LHCN-M2 (cell line): ENCODE measurements around the gene DCT. TPM values are rescaled to one million over a fixed set of nuclear protein-coding genes. Genes with fewer than 3 reads are reported as not detected.

ENCODE experiments used
- DNase-seq: peaks from one replicate; pipeline ENCODE4 v3.0.0-alpha.2; 2012; ENCODE audit warnings: low read depth
- total RNA-seq: library from RNA; depleted of rRNA; stranded (reverse); fragments of >200 nt; gene quantifications from 2 replicates; pipeline ENCODE4 v1.2.3, GENCODE V29; 2014

Gene DCT
- total RNA-seq, 1 experiment from 2014 or later, result 0.06 TPM

DNA sequence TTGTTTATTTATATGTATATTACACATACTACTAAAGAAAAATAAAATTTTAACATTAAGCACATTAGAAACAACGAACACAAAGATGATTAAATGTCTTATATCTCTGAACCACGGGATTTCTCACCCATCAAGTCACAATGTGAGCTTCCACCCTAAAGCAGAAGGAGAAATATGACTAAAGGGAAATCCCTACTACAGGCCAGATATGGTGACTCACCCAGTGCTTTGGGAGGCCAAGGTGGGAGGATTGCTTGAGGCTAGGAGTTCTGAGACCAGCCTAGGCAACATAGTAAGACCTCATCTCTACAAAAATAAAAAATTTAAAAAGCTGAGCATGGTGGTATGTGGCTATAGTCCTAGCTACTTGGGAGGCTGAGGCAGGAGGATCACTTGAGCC, 24.6 kb downstream of the DCT start:
- DNase-seq, result no peak

DNA sequence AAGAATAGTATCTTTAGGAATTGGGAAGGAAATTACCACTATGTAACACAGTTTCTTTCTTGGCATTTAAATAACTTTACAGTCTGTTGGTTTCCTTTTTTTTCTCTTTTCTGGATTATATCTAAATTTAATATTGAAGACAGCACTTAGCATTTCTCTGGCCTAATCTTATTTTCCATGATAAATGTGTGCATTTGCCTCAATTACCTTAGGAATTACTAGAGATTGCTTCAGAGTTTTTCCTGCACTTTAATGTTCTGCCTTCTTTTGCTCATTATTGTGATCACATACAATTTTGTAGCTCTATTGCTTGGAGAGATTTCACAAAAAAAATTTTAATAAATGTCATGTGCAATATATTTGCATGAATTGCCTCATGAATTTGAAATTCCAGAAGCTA, 25.1 kb downstream of the DCT start:
- DNase-seq, result no peak

DNA sequence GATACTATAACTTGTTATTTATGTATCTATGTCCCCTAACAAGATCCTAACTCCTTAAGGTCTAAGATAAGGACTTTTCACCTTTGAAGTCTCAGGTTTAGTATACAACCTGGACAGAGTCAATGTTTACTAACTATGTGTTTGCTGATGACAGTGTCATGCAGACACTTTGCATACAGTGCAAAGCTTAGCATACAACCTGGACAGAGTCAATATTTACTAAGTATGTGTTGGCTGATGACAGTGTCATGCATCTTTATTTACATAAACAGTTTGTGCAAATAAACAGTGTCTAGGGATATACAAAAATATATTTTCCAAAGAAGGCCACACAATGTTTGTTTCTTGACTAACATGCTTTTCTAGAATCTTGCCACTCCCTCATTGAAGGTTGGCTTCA, 34.7 kb downstream of the DCT start:
- no peak for DNase-seq

DNA sequence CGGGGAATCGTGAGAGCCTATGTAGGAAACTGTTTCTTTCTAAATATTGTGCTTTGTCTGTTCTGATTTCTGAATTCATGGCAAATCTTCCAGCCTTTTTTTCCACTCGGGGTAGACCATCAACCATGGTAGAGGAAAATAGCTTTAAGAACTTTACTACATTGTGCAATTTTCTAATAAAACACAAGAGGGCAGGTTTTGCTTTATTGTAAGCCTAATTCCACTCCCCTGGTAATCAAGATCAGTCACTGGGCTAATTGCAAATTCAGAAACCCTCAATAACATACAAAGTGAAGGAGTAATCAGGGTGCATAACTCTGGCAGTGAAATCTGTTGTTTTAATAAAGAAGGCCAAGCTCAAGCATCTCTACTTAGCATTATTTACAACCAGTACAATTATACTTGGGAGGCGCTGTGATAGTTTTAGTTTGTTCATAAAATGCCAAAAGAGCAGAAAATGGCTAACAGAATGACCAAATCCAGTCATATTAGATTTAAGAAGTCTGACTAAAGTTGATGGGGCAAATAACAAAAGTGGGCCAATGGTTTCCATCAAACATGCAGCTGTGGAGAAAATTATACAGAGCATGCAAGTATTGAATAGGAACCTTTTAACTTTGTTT, 43.8 kb downstream of the DCT start:
- peak; percentile 53 for DNase-seq

DNA sequence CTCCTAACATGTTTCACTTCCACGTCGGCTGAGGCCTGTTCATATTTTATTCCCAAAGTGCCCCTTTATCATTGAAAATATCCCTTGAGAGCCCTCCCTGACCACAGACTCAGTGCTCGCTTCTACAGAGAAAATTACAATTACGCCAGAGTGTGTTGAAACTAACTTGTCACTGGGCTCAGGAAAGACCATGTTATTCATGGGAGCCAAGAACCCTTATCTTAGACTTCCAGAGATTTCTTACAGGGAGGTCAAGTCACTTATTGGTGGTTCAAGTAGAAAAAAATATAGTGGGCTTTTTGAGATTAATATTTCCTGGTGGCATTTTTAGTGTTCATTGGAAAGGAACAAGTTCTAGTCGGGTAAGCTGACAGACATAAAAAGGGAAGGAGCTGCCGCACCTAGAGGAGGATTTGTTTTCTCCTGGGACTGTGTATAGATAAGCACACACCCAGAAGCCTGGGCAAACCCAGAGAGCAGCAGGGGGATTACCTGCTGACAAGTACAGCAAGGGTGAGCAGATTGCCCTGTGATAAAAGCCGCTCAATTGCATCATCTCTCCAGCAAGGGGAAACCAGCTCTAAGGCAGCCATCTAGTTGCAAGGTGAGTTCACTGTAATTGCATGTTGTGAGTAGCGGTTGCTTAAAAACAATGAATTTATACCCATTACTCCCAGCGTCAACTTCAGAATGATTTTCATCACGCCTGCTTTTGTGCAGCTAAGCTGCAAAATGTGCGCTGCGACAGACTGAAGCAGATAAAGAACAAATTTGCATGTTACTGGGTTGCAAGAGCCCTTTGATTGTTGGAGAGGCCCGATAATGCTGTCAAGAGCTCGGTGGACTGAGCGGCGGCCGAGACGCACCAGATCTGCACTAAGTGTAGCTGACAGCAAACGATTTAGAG, 46.2 kb downstream of the DCT start:
- DNase-seq, result no peak

DNA sequence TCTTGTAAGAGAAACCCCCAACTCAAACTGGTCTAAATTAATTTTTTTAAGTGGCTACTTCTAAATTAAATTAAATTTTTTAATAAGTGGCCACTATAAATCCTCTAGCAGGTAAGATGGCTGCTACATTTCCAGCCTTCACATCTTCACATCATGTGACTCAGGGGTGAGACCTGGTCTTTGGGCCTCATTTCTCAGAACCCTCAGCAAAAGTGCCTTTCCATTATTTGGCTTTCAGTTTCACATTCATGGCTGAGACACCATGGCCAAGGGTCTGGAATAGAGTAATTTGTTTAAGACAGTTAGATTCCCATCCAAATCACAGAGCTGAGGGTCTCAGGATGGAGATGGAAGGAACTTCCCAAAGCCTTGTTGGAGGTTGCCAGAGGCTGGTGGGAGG, 47.5 kb downstream of the DCT start:
- DNase-seq, result no peak

DNA sequence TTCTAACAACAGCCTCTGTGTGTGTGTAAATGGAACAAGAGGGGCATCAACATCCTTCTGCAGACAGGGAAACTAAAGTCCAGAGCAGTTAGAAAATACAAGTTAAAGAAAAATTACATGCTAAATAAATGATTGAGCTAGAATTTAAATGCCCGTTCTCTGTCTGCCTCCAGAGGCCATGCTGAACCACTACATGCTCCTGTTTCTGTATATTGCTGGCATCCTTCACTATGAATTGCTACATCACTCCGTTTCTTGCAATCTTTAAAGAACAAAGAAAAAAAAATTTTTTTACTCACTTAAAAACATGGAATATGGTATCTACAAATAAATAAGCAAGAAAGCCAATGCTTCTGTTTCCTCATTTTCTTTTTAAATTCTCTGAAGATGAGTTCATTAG, 47.9 kb downstream of the DCT start:
- no peak for DNase-seq

DNA sequence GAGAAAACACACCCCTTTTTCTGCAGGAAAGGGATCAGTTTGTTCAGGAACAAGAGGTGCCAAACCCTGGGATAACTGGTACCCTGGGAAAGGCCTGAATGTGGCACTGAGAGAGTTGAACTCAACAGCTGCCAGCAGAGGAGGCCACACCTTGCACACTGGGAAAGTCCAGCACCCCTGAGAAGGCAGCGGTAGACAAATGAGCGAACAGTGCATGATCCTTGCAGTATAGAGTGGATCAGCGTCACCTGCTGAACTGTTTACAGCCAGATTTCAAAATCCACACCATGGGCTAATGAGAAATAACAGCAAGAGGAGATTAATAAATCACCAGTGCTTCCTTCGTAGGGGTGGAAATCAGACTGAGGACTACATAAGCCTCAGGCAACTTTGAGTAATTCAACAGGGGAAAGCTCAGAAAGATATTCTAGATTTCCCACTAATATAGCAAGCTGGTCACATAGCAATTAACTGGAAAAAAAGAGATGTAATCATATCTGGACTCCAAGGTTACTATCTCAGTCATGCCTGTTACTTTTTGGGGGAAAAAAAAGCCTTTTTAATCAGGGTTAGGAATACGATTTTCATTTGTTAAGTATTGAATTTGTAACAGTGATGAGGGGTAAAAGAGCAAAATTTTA, 52.0 kb downstream of the DCT start:
- DNase-seq, result no peak

DNA sequence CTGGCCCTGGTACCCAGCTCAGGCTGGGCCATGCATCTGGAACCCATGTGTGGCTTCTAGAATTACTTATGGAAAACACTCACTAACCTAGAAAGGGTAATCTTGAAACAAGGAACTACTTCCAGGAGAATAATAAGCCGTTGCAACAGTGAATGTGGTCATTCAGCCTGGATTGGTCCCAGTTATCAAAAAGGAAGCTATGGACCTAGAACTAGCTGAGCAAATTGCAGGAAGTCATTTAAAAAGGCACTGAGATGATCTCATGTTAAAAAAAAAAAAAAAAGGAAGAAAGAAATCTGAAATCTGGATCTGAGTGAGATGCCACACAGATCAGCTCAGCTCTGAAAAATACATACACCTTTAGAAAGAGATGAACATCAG, 59.6 kb downstream of the DCT start:
- no peak for DNase-seq

DNA sequence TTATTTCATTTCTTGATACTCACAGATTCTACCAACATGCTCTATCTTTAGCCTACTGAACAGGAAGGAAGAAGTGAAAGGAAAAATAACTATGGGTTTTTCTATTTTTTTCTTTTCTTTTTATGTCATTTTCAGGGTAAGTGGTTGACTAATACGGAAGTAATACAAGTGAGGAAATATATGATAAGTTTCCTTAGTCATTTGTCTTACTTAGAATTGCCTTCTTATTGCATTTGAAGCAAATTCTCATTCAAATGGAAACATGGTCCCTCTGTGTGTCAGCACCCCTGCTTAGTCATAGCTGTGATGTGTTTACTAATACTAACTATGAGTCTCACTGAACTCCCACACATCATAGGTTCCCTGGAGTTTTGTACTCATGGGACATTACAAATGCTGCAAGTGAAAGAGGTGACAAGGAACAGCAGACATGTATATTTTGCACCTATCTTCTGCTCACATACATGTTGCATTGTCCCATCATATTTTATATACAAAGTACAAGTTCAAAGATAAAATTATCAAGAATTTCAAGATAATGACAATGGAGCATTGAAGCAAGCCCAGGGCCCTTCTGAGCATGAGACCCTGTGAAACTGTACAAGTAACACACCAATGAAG, 60.1 kb downstream of the DCT start:
- DNase-seq, result peak; percentile 46

DNA sequence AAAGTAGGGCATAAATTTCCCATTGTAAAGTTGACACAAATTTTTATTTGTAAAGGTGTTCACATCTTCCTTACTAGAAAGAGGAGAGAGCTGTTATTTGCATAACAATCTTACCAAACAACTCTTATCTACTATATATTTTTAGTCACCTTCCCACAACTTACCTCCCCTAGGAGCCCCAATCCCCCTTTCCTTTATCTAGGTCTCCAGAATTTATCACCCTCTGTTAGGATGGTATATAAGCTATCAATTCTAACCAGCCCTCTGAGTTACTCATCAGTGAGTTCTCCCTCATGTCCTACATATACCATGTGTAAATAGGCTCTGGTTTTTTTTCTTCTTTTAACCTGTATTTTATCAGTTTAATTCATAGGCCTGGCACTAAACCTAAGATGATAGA, 62.2 kb downstream of the DCT start:
- DNase-seq, result no peak

DNA sequence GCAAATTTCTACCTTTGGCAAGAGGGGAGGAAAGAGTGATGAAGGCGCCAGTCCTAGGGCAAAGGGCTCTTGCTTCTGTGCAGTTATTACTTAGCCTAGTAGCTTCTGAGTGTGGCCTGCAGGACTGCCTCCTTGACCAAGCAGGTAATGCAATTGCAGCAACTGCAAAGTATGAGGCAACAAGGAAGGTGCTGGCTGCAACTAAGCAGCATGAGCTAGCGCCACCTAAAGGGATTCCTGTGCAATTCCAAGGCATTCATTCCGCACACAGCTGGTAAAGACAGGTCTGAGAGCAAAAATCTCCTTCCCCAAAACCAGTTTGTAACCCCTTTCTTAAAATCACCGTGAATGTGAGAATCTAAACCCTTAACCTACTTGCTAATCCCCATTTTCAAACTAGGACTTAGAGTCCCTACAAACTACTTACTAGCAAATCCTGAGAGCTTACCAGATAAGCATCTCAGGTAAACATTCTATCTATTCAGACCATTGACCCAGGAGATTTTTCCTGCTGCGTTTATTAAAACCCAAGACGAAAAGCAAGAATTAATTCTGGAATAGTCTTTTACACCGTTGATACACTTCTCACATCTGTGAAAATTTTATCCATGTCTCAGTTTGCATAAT, 62.9 kb downstream of the DCT start:
- peak; percentile 17 for DNase-seq

DNA sequence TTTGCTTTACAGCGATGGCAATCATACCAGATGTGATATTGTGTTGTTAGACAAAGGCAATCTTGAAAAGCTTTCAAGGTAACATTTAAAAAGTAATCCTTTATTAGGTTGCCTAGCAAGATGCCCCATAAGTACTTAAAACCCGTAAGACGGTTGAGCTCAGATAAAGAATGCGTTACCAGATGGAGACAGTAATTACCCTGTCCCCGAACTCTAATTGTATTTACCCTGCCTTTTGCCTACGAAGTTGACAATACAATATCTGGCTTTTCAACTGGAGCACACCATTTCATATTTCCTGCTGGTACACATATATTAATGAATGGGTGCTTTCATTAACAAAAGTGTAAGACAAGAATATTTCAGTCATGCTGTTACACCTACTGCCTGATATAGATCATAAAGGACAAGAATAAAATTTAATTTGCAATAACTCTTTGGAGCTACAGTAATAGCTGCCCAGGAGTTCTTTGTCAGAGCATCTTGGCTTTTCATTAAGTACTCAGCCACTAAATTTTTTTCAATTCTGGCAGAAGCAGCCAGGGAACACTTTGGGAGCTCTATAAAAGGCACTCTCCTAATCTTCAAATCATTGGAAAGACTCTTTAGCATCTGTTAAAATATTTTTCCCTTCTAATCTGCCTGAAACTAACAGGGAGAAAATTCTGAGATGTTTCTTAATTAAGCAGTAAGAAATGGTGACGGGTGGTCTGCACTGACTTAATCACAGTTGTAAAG, 63.8 kb downstream of the DCT start:
- DNase-seq, result no peak

DNA sequence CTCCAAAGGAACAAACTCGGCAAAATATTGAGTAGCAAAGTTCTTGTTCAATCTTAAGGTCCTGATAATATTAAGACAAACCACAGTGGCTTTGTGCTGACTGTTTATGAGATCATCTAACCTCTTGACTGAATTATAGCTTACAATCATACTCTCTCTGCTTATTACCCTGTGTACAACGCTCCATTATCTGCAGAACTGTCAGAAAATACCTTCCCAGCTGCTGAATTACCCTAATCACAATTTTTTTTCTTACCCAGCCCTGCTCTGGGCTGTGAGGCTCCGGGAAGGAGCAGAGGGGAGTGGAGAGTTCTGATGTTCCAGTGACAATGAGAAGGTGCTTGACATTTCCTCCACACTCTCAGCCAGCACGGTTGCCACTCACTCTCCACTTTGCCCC, 64.8 kb downstream of the DCT start:
- no peak for DNase-seq

DNA sequence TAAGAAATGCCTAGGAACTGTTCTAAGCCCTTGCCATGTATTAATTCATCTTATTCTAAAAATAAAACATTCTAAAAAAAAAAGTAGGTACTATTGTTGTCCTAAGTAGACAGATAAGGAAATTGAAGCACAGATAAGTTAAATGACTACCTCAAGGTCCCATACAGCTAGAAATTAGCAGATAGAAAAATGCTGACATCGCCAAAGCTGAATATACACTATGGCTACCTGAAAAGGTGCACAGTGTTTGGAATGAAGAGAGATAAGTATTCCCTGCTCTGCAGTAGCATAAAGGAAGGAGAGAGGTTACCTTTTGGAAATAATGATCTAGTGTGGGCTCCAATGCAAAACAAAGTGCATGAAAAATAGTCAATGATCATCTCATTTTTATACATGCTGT, 65.3 kb downstream of the DCT start:
- DNase-seq, result no peak

DNA sequence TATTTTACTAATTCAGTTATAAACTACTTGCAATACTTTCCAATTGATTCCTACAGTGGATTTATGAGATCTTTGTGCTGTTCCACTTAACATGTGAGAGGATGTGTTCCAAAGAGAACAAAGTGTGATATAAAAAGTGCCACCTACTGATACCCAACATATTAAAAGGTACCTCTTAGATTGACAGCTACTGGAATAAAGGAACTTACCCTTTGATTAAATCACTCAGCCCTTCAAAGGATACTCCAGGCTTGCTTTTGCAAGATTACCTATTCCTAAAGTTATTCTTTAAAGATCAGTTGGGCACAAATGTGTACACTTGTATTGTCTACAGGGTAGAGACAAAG, 65.9 kb downstream of the DCT start:
- no peak for DNase-seq

DNA sequence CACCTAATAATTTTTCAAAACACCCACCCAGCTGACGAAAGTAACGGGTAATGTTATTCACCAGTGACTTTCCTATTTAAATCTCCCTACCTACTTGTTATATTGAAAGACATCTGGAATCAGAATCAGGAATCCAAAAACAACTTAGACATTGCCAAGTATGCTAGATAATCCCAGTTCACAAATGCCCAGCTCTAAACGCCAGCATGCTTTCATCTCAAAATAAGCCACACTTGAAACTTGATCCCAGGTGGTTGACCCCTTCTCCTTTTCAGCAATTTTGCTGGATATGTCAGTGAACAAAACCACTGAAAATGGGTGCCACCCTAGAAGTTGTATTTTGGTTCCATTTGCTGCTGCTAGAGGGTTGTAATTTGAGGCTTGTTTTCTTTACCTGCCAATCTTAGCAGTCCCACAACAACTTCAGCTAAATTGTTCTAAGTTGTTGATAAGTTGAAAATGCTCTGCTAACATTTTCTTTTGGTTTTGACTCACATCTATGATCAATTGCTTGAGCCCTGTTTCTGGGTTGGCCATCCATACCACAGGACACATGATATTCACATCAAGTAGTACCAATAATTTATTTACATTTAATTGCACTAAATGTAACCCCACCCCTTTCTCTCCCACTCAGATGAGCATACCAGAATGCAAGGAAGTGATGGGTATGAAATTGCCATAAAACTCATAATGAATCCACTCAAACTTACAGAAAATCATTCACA, 66.4 kb downstream of the DCT start:
- DNase-seq, result no peak

DNA sequence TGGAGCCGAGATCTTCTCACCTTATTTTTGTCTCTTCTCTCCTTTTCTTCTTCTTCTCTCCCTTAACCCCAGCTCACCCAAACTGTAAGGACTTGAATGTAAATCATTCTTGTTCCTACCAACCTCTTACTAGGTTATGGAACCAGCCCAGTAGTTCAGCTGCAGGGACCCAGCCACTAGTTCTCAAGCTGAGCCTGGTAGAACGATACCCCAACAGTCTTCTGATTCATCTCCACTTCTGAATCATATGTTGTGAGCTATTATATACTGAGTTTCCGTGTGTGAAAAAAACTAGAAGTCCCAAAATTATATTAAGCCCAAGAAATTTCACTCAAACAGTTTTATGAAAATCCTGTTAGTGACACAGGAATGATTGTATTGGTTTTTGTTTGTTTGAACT, 67.7 kb downstream of the DCT start:
- no peak for DNase-seq

DNA sequence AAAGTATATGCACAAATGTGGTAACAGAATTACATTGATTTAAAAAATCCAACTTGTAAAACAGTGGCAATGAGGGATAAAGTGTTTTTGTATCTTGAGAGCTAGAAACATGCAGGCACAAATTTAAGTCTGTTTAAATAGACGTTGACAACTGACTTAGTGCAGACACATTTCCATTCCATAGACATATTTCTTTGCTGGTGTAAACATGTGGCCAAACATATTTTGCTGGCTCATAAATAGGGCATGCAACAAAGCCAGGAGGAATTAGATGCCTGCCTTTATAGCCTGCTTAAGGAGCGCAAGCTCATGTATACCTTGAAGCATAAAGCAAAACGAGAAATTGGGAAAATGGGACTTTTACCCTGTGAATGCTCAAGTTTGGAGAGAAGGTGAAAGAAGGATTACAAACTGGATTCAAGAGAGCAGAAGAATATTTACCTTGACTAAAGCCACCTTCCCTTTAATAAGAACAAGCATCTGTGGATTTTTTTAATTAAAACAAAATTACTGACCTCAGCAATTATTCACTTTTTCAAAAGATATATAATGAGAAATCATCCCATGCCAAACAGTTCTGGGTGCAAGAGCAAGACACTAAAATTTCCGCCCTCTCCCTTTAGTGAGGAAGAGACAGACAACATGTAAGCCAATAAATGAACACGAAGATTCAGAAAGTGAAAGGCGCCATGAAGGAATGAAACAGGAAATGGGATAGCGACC, 71.0 kb downstream of the DCT start:
- no peak for DNase-seq

DNA sequence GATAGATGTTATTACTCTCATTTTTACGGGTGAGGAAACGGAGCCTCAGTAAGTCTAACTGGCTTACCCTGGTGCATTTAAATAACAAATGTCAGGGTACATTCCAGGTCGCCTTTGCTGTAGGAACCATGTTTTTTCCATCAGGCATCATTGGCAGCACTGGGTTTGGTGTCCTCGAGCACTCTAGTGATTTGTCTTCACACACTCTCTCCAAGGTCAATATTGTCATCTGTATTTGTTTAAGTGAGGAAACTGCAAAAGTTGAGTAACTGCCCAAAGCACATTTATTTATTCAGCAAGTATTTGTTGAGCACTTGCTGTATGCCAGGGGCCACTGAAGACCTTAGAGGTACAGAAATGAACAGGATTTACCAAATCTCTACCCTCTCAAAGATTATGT, 78.6 kb downstream of the DCT start:
- no peak for DNase-seq
